Effector memory CD8-positive, alpha-beta T cell (primary cell): ENCODE results near the gene TNIP3.
"Not testable (repeated sequence)": the region's sequence is repeated elsewhere in the genome, so short reads cannot be mapped to it uniquely, and the experiment has no call there.

ENCODE experiments used
- ATAC-seq: fragments of 150-1000 bp; cut with Tn5 transposase; replicated peaks from 2 replicates; pipeline ENCODE4 v1.10.0; 2021; ENCODE audit warnings: mild to moderate bottlenecking, moderate library complexity
- DNase-seq, 3 experiments: peaks; one replicate each; pipeline ENCODE4 v3.0.0; 2021
- H3K27ac Mint-ChIP-seq, 2 donors: one replicate each; pipeline ENCODE4 v1.8.0; 2022; ENCODE audit warnings: mild to moderate bottlenecking in 2 of 2, mixed read lengths in 2 of 2, moderate library complexity in 2 of 2
- H3K27me3 Mint-ChIP-seq, 2 donors: one replicate each; pipeline ENCODE4 v1.8.0; 2022; ENCODE audit warnings: mixed read lengths in 2 of 2
- H3K36me3 Mint-ChIP-seq: one replicate; pipeline ENCODE4 v1.8.0; 2022; ENCODE audit warnings: mild to moderate bottlenecking, moderate library complexity, mixed read lengths; ENCODE audit not compliant: insufficient read depth
- H3K4me1 Mint-ChIP-seq, 2 donors: one replicate each; pipeline ENCODE4 v1.8.0; 2022; ENCODE audit warnings: low read depth in 2 of 2, mixed read lengths in 2 of 2
- H3K4me3 Mint-ChIP-seq, 2 donors: one replicate each; pipeline ENCODE4 v1.8.0; 2022; ENCODE audit warnings: mild to moderate bottlenecking in 2 of 2, mixed read lengths in 2 of 2, moderate library complexity in 2 of 2
- H3K9me3 Mint-ChIP-seq, 2 donors: one replicate each; pipeline ENCODE4 v1.8.0; 2022; ENCODE audit warnings: mixed read lengths in 2 of 2
- total RNA-seq, 9 experiments: gene quantifications; one replicate each; lab custom pipeline; 2026; lab: John Stamatoyannopoulos, UW

TNIP3 gene
- total RNA-seq: 0.60 to 55.8 (median 12.1) reads per million in 9 experiments

DNA sequence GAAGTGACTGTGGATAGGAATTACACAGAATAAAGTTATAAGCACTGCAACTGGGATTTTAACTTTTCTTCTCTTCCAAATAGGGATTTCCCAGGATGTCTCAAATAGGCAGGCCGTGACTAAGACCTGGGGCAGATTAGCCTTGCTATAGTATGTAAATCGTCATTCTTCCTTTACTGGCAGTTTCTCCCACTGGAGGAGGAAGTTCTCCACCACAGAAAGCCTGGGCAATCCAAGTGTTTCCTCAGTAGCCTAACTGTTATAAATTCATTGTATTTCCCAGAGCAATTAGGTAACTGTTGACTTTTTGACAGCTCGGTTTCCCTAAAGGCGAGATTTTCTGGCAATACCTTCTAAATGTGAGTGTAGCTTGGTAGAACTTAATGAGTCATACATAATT is at the start of gene TNIP3:
Gene TNIP3 (minus strand): TSS at position 31 of the 400 bp plus-strand sequence. CDS start 196 bp downstream, outside the sequence.
- no peak for DNase-seq
- H3K9me3 Mint-ChIP-seq: no peaks in the 10 kb centered on the region
- peaks cover 16 to 30% of the 10 kb centered on the region in 2 donors for H3K4me1 Mint-ChIP-seq
- H3K27ac Mint-ChIP-seq: no peak within 1 kb of the TSS
- H3K36me3 Mint-ChIP-seq: peaks cover 5% of the 10 kb centered on the region
- H3K27me3 Mint-ChIP-seq: no peaks in the 10 kb centered on the region
- no peak within 1 kb of the TSS for H3K4me3 Mint-ChIP-seq
- ATAC-seq: no peak

GRCh38 chr4:121212806-121213205 is 48.7 kb upstream of the TNIP3 start:
- Mint-ChIP-seq H3K4me1 (peaks cover 6 to 32% of the 10 kb centered on the region in 2 donors), H3K9me3 (no peaks in the 10 kb centered on the region)

DNA sequence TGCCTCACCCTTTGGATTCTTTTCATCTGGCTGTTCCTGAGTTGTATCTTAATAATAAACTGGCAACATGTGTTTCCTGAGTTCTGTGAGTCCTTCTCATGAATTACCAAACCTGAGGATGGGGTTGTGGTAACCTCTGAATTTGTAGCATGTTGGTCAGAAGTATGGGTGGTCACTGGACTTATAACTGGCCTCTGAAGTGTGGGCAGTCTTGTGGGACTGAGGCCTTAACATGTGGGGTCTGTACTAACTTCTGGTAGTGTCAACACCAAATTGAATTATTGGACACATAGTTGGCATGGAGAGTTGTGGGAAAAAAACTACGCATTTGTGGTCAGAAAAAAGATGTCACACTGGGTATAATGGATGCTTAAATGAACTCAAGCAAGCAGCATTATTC is 45.0 kb upstream of the TNIP3 start:
- Mint-ChIP-seq H3K4me1 (peaks cover 4 to 17% of the 10 kb centered on the region in 2 donors), H3K36me3 (no peaks in the 10 kb centered on the region), H3K4me3 (no peak overlapping the region), H3K9me3 (no peaks in the 10 kb centered on the region), H3K27me3 (no peaks in the 10 kb centered on the region), H3K27ac (no peak overlapping the region)
- no peak for ATAC-seq
- DNase-seq: no peak

More at GRCh38 chr4:121212806-121213205, 48.7 kb upstream of the TNIP3 start:
- Mint-ChIP-seq H3K27ac (peak overlapping the region in 1 of 2 donors; percentile 93), H3K4me3 (peak overlapping the region in 1 of 2 donors; percentile 21), H3K36me3 (no peaks in the 10 kb centered on the region), H3K27me3 (no peaks in the 10 kb centered on the region)
- ATAC-seq (no peak), DNase-seq (no peak)

- ATAC-seq (no peak), DNase-seq (no peak)
- Mint-ChIP-seq H3K27me3 (no peaks in the 10 kb centered on the region), H3K36me3 (no peaks in the 10 kb centered on the region), H3K4me3 (no peak overlapping the region), H3K9me3 (no peaks in the 10 kb centered on the region), H3K4me1 (peaks cover 0 to 12% of the 10 kb centered on the region in 2 donors), H3K27ac (no peak overlapping the region)
Measured at GRCh38 chr4:121208244-121209007, 44.3 kb upstream of the TNIP3 start.

GRCh38 chr4:121205777-121206176 is 41.7 kb upstream of the TNIP3 start:
- DNase-seq: not testable (repeated sequence)
- H3K4me1 Mint-ChIP-seq: peaks cover 3 to 15% of the 10 kb centered on the region in 2 donors

GRCh38 chr4:121200795-121201472 is 36.8 kb upstream of the TNIP3 start:
- Mint-ChIP-seq H3K27me3 (no peaks in the 10 kb centered on the region), H3K4me1 (peaks cover 23 to 30% of the 10 kb centered on the region in 2 donors), H3K36me3 (no peaks in the 10 kb centered on the region), H3K4me3 (peak overlapping the region; percentile 51 to 78), H3K27ac (peak overlapping the region; percentile 67 to 94), H3K9me3 (no peaks in the 10 kb centered on the region)
- no peak for ATAC-seq
- DNase-seq: no peak

More at GRCh38 chr4:121205777-121206176, 41.7 kb upstream of the TNIP3 start:
- H3K36me3 Mint-ChIP-seq, H3K9me3 Mint-ChIP-seq, H3K27me3 Mint-ChIP-seq, ATAC-seq, H3K4me3 Mint-ChIP-seq, H3K27ac Mint-ChIP-seq: not testable (repeated sequence)

- peak overlapping the region; percentile 67 to 94 for H3K27ac Mint-ChIP-seq
- peak; percentile 44 to 57 (median 47) for DNase-seq
- H3K27me3 Mint-ChIP-seq: no peaks in the 10 kb centered on the region
- H3K9me3 Mint-ChIP-seq: no peaks in the 10 kb centered on the region
- H3K4me3 Mint-ChIP-seq: peak overlapping the region; percentile 51 to 78
- no peaks in the 10 kb centered on the region for H3K36me3 Mint-ChIP-seq
- H3K4me1 Mint-ChIP-seq: peaks cover 25 to 34% of the 10 kb centered on the region in 2 donors
- ATAC-seq: peak; percentile 97
Measured at GRCh38 chr4:121199742-121200561, 35.8 kb upstream of the TNIP3 start.

- Mint-ChIP-seq H3K27me3 (no peaks in the 10 kb centered on the region), H3K4me1 (peaks cover 25 to 42% of the 10 kb centered on the region in 2 donors), H3K4me3 (no peak overlapping the region), H3K9me3 (no peaks in the 10 kb centered on the region), H3K27ac (peak overlapping the region; percentile 67 to 94), H3K36me3 (no peaks in the 10 kb centered on the region)
- ATAC-seq (no peak), DNase-seq (no peak)
Measured at GRCh38 chr4:121198251-121198650, 34.1 kb upstream of the TNIP3 start.

GRCh38 chr4:121195649-121196048 is 31.5 kb upstream of the TNIP3 start:
- Mint-ChIP-seq H3K36me3 (no peaks in the 10 kb centered on the region), H3K27me3 (no peaks in the 10 kb centered on the region), H3K4me1 (peaks cover 34 to 56% of the 10 kb centered on the region in 2 donors), H3K27ac (peak overlapping the region in 1 of 2 donors; percentile 92), H3K9me3 (no peaks in the 10 kb centered on the region), H3K4me3 (no peak overlapping the region)
- no peak for DNase-seq
- ATAC-seq: no peak

- Mint-ChIP-seq H3K9me3 (no peaks in the 10 kb centered on the region), H3K4me1 (peaks cover 35 to 59% of the 10 kb centered on the region in 2 donors), H3K36me3 (peaks cover 4% of the 10 kb centered on the region), H3K27ac (peak overlapping the region in 1 of 2 donors; percentile 88), H3K4me3 (peak overlapping the region; percentile 23 to 68), H3K27me3 (no peaks in the 10 kb centered on the region)
- no peak for ATAC-seq
- DNase-seq: no peak
Measured at GRCh38 chr4:121192480-121192879, 28.4 kb upstream of the TNIP3 start.

DNA sequence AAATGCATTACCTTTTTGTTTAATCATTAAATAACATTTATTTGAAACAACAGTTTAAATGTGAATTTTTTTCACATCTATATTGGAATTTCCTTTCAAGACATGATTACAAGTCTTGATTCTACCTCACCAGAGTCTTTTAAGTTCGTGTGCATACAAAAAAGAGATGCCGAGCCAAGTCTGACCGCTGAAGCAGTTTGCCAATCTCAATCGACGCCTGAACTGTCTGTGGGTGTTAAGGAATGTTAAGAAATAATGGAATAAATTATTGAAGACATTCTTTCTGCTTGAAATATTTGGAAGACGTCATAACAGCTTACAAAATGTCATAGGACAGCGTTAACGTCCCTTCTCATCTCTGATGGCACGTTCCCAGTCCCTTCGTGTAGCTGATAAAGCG is 27.9 kb upstream of the TNIP3 start:
- no peak for DNase-seq
- no peak for ATAC-seq
- peaks cover 35 to 62% of the 10 kb centered on the region in 2 donors for H3K4me1 Mint-ChIP-seq
- H3K4me3 Mint-ChIP-seq: peak overlapping the region; percentile 23 to 68
- H3K27me3 Mint-ChIP-seq: no peaks in the 10 kb centered on the region
- H3K36me3 Mint-ChIP-seq: peaks cover 4% of the 10 kb centered on the region
- H3K9me3 Mint-ChIP-seq: no peaks in the 10 kb centered on the region
- peak overlapping the region in 1 of 2 donors; percentile 88 for H3K27ac Mint-ChIP-seq

DNA sequence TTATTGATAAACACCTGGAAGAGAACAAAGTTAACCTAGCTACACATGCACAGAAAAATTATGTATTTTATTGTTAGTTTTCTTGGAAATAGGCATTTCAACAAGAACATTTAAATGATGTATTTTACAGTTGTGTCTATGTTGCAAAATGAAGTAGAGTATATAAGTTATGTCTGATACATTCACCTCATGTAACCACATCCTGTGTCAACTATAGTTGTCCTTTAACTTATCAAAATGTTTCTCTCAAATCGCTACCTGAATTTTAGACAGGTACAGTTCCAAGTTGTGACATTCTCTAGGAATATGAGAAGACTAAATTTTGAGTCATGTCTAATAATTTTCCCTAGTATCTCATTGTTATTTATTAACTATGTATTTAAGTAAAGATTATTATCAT is 27.2 kb upstream of the TNIP3 start:
- Mint-ChIP-seq H3K27me3 (no peaks in the 10 kb centered on the region), H3K9me3 (no peaks in the 10 kb centered on the region), H3K4me3 (peak overlapping the region; percentile 68 to 76), H3K4me1 (peaks cover 35 to 63% of the 10 kb centered on the region in 2 donors), H3K36me3 (peaks cover 4% of the 10 kb centered on the region), H3K27ac (peak overlapping the region; percentile 64 to 65)
- ATAC-seq (peak; percentile 34), DNase-seq (no peak)

- Mint-ChIP-seq H3K27ac (peak overlapping the region; percentile 65 to 94), H3K4me3 (peak overlapping the region; percentile 68 to 76)
Measured at GRCh38 chr4:121190389-121190788, 26.3 kb upstream of the TNIP3 start.

More at GRCh38 chr4:121190389-121190788, 26.3 kb upstream of the TNIP3 start:
- no peaks in the 10 kb centered on the region for H3K27me3 Mint-ChIP-seq
- H3K9me3 Mint-ChIP-seq: no peaks in the 10 kb centered on the region
- no peak for ATAC-seq
- no peak for DNase-seq
- H3K4me1 Mint-ChIP-seq: peaks cover 37 to 67% of the 10 kb centered on the region in 2 donors
- H3K36me3 Mint-ChIP-seq: peaks cover 4% of the 10 kb centered on the region
